ENCODE measurements around the gene PRR23C.
"Not testable (repeated sequence)": the region's sequence is repeated elsewhere in the genome, so short reads cannot be mapped to it uniquely, and the experiment has no call there.

PRR23C gene

GRCh38 chr3:139052802-139053600 lies 8.3 kb upstream of the PRR23C start:
- ChIA-PET POLR2A (no interaction called here), CTCF (no interaction called here)
- DNase-seq (ENCODE audit: extremely low spot score), result no peak
- no peak for TF ChIP-seq L3MBTL2 (conservative IDR thresholded peaks at IDR 0.05)
- no peak for TF ChIP-seq SUZ12 (IDR thresholded peaks at IDR 0.05)
- TF ChIP-seq HDGF (IDR thresholded peaks at IDR 0.05; ENCODE audit: borderline replicate concordance), result no peak
- no peak for TF ChIP-seq BHLHE40 (IDR thresholded peaks at IDR 0.05; ENCODE audit: borderline replicate concordance)
- TF ChIP-seq LEF1 (IDR thresholded peaks at IDR 0.05; ENCODE audit: borderline replicate concordance), result no peak
- TF ChIP-seq FOXM1 (IDR thresholded peaks at IDR 0.05; ENCODE audit: borderline replicate concordance), result no peak
- TF ChIP-seq ARNT (IDR thresholded peaks at IDR 0.05), result no peak
- no peak for TF ChIP-seq ELF4 (IDR thresholded peaks at IDR 0.05)
- no peak for TF ChIP-seq FOXA1 (IDR thresholded peaks at IDR 0.05)
- TF ChIP-seq SP1 (IDR thresholded peaks at IDR 0.05), result no peak
- no peak for TF ChIP-seq FOXK2 (IDR thresholded peaks at IDR 0.05)
- TF ChIP-seq TARDBP (IDR thresholded peaks at IDR 0.05), result no peak
- no peak for TF ChIP-seq NFRKB (IDR thresholded peaks at IDR 0.05)
- no peak for TF ChIP-seq CTBP1 (IDR thresholded peaks at IDR 0.05; ENCODE audit: borderline replicate concordance)

- DNase-seq (ENCODE audit: extremely low spot score), result no peak
- POLR2A ChIA-PET, result no interaction called here
These were observed 932 bp downstream of the PRR23C start for GRCh38 chr3:139043554-139044365.

GRCh38 chr3:139037478-139037877 lies 7.2 kb downstream of the PRR23C start:
- ChIA-PET CTCF (no interaction called here), POLR2A (no interaction called here)
- TF ChIP-seq BHLHE40 (IDR thresholded peaks at IDR 0.05; ENCODE audit: borderline replicate concordance), result no peak
- no peak for DNase-seq (ENCODE audit: extremely low spot score)

More at GRCh38 chr3:139043554-139044365, 932 bp downstream of the PRR23C start:
- CTCF ChIA-PET, result no interaction called here
- TF ChIP-seq BHLHE40 (IDR thresholded peaks at IDR 0.05; ENCODE audit: borderline replicate concordance) (no peak), CTBP1 (IDR thresholded peaks at IDR 0.05; ENCODE audit: borderline replicate concordance) (no peak), SUZ12 (IDR thresholded peaks at IDR 0.05) (no peak), HDGF (IDR thresholded peaks at IDR 0.05; ENCODE audit: borderline replicate concordance) (no peak), FOXK2 (IDR thresholded peaks at IDR 0.05) (no peak), L3MBTL2 (conservative IDR thresholded peaks at IDR 0.05) (no peak), LEF1 (IDR thresholded peaks at IDR 0.05; ENCODE audit: borderline replicate concordance) (no peak), SP1 (IDR thresholded peaks at IDR 0.05) (no peak), ELF4 (IDR thresholded peaks at IDR 0.05) (no peak), ZNF384 (IDR thresholded peaks at IDR 0.05) (no peak), PKNOX1 (IDR thresholded peaks at IDR 0.05) (no peak), FOXM1 (IDR thresholded peaks at IDR 0.05; ENCODE audit: borderline replicate concordance) (no peak), NFRKB (IDR thresholded peaks at IDR 0.05) (no peak), FOXA1 (IDR thresholded peaks at IDR 0.05) (no peak), TARDBP (IDR thresholded peaks at IDR 0.05) (no peak), ARNT (IDR thresholded peaks at IDR 0.05) (no peak)

- CTCF ChIA-PET, result interaction anchor here (0.7 kb wide), 1 partner anchor 569 kb away, joined by 4 read pairs; no protein-coding TSS in a partner anchor
- DNase-seq (ENCODE audit: extremely low spot score), result no peak
- POLR2A ChIA-PET, result no interaction called here
- no peak for TF ChIP-seq PKNOX1 (IDR thresholded peaks at IDR 0.05)
- TF ChIP-seq SUZ12 (IDR thresholded peaks at IDR 0.05), result no peak
- TF ChIP-seq FOXA1 (IDR thresholded peaks at IDR 0.05), result no peak
These were observed 12.2 kb downstream of the PRR23C start for GRCh38 chr3:139032326-139033002.

GRCh38 chr3:139030576-139030975 lies 14.1 kb downstream of the PRR23C start:
- POLR2A ChIA-PET; DNase-seq (ENCODE audit: extremely low spot score); CTCF ChIA-PET: not testable (repeated sequence)

- TF ChIP-seq FOXA1 (IDR thresholded peaks at IDR 0.05), result no peak
- no peak for TF ChIP-seq PKNOX1 (IDR thresholded peaks at IDR 0.05)
- TF ChIP-seq TARDBP (IDR thresholded peaks at IDR 0.05), result no peak
- no peak for TF ChIP-seq SP1 (IDR thresholded peaks at IDR 0.05)
- TF ChIP-seq HDGF (IDR thresholded peaks at IDR 0.05; ENCODE audit: borderline replicate concordance), result no peak
- no peak for TF ChIP-seq L3MBTL2 (conservative IDR thresholded peaks at IDR 0.05)
- TF ChIP-seq CTBP1 (IDR thresholded peaks at IDR 0.05; ENCODE audit: borderline replicate concordance), result no peak
- no peak for TF ChIP-seq BHLHE40 (IDR thresholded peaks at IDR 0.05; ENCODE audit: borderline replicate concordance)
- no peak for TF ChIP-seq ZNF384 (IDR thresholded peaks at IDR 0.05)
- TF ChIP-seq ARNT (IDR thresholded peaks at IDR 0.05), result no peak
- no peak for TF ChIP-seq SUZ12 (IDR thresholded peaks at IDR 0.05)
- TF ChIP-seq ELF4 (IDR thresholded peaks at IDR 0.05), result no peak
- no peak for TF ChIP-seq FOXM1 (IDR thresholded peaks at IDR 0.05; ENCODE audit: borderline replicate concordance)
- no peak for TF ChIP-seq NFRKB (IDR thresholded peaks at IDR 0.05)
- no peak for TF ChIP-seq LEF1 (IDR thresholded peaks at IDR 0.05; ENCODE audit: borderline replicate concordance)
- TF ChIP-seq FOXK2 (IDR thresholded peaks at IDR 0.05), result no peak
- no peak for DNase-seq (ENCODE audit: extremely low spot score)
- CTCF ChIA-PET, result no interaction called here
- POLR2A ChIA-PET, result no interaction called here
These were observed 19.7 kb downstream of the PRR23C start for GRCh38 chr3:139024968-139025367.
